ENCODE data around the gene ADGRL3. TPM values are rescaled to one million over a fixed set of nuclear protein-coding genes. Genes with fewer than 3 reads are reported as not detected.

Gene ADGRL3
- total and polyA plus RNA-seq, 2 donors (not counting 1 experiment from before 2014, with no cell fraction given) = not detected

GRCh38 chr4:61995717-61996340 lies 795.7 kb downstream of the ADGRL3 start:
- Histone ChIP-seq H2AFZ (ENCODE audit: insufficient read depth, low read depth, low read length, poor library complexity, severe bottlenecking) (no peak overlapping the region), H3K9ac (ENCODE audit: low read length) (no peak overlapping the region), H3K9me3 (ENCODE audit: control extremely low read depth in 1 of 3, control insufficient read depth in 2 of 3, insufficient read depth in 1 of 3, low read length in 2 of 3) (peaks cover 0 to 3% (median 3%) of the 10 kb centered on the region in 3 donors), H3K4me3 (ENCODE audit: control extremely low read depth in 1 of 5, extremely low read depth in 1 of 5, insufficient read depth in 1 of 5, low read depth in 2 of 5, low read length in 4 of 5) (no peak overlapping the region), H3K27ac (ENCODE audit: low read length in 2 of 2) (no peak overlapping the region), H3K36me3 (replicated peaks in 1 of 2; ENCODE audit: control extremely low read depth in 1 of 2, control insufficient read depth in 1 of 2, extremely low read depth in 1 of 2, insufficient read depth in 2 of 2, low read length in 1 of 2) (no peaks in the 10 kb centered on the region), H3K27me3 (replicated peaks in 1 of 4; ENCODE audit: control extremely low read depth in 1 of 4, control insufficient read depth in 3 of 4, insufficient read depth in 4 of 4, low read length in 3 of 4) (no peaks in the 10 kb centered on the region), H3K4me1 (ENCODE audit: control insufficient read depth in 2 of 2, insufficient read depth in 2 of 2, low read length in 2 of 2) (no peaks in the 10 kb centered on the region), H3K4me2 (replicated peaks; ENCODE audit: low read depth, low read length, poor library complexity, severe bottlenecking) (no peak overlapping the region), H3K79me2 (ENCODE audit: control insufficient read depth, insufficient read depth, low read length) (no peaks in the 10 kb centered on the region), H4K20me1 (ENCODE audit: control insufficient read depth, insufficient read depth, low read length, poor library complexity, severe bottlenecking) (no peaks in the 10 kb centered on the region)
- Mint-ChIP-seq H3K9me3 (ENCODE audit: insufficient read depth) (peaks cover 5% of the 10 kb centered on the region), H3K27ac (no peak overlapping the region), H3K4me1 (no peaks in the 10 kb centered on the region), H3K4me3 (no peak overlapping the region), H3K27me3 (no peaks in the 10 kb centered on the region)
- WGBS (ENCODE audit: insufficient coverage) = no CpG with 5 or more reads among the region's 2 CpGs
- ChIA-PET POLR2A (no interaction called here), CTCF (no interaction called here)
- TF ChIP-seq CTCF (IDR thresholded peaks at IDR 0.05) (no peak), EZH2 (IDR thresholded peaks at IDR 0.05; ENCODE audit: borderline replicate concordance, insufficient read depth, low read depth, low read length, poor library complexity, severe bottlenecking) (no peak)
- ATAC-seq (ENCODE audit: low read depth) (no peak), DNase-seq (no peak)
- intact Hi-C loops (cut with micrococcal nuclease) = no loop called here

- no peak for ATAC-seq (ENCODE audit: low read depth)
These were observed 796.8 kb downstream of the ADGRL3 start for GRCh38 chr4:61996943-61997342.

More at GRCh38 chr4:61996943-61997342, 796.8 kb downstream of the ADGRL3 start:
- H3K27me3 ChIP-seq (replicated peaks in 1 of 4; ENCODE audit: control extremely low read depth in 1 of 4, control insufficient read depth in 3 of 4, insufficient read depth in 4 of 4, low read length in 3 of 4) = no peaks in the 10 kb centered on the region
- H3K4me1 Mint-ChIP-seq = no peaks in the 10 kb centered on the region
- POLR2A ChIA-PET = no interaction called here
- H3K4me3 Mint-ChIP-seq = no peak overlapping the region
- H3K36me3 ChIP-seq (replicated peaks in 1 of 2; ENCODE audit: control extremely low read depth in 1 of 2, control insufficient read depth in 1 of 2, extremely low read depth in 1 of 2, insufficient read depth in 2 of 2, low read length in 1 of 2) = no peaks in the 10 kb centered on the region
- no peak overlapping the region for H3K27ac ChIP-seq (ENCODE audit: low read length in 2 of 2)
- no peak for TF ChIP-seq CTCF (IDR thresholded peaks at IDR 0.05)
- TF ChIP-seq EZH2 (IDR thresholded peaks at IDR 0.05; ENCODE audit: borderline replicate concordance, insufficient read depth, low read depth, low read length, poor library complexity, severe bottlenecking) = no peak
- no peak overlapping the region for H3K9ac ChIP-seq (ENCODE audit: low read length)
- H3K4me3 ChIP-seq (ENCODE audit: control extremely low read depth in 1 of 5, extremely low read depth in 1 of 5, insufficient read depth in 1 of 5, low read depth in 2 of 5, low read length in 4 of 5) = no peak overlapping the region
- H3K79me2 ChIP-seq (ENCODE audit: control insufficient read depth, insufficient read depth, low read length) = no peaks in the 10 kb centered on the region
- intact Hi-C loops (cut with micrococcal nuclease) = no loop called here
- no peaks in the 10 kb centered on the region for H4K20me1 ChIP-seq (ENCODE audit: control insufficient read depth, insufficient read depth, low read length, poor library complexity, severe bottlenecking)
- DNase-seq = no peak
- CTCF ChIA-PET = no interaction called here
- no peaks in the 10 kb centered on the region for H3K27me3 Mint-ChIP-seq
- no peak overlapping the region for H3K27ac Mint-ChIP-seq
- H3K4me1 ChIP-seq (ENCODE audit: control insufficient read depth in 2 of 2, insufficient read depth in 2 of 2, low read length in 2 of 2) = no peaks in the 10 kb centered on the region
- peaks cover 0 to 3% (median 3%) of the 10 kb centered on the region in 3 donors for H3K9me3 ChIP-seq (ENCODE audit: control extremely low read depth in 1 of 3, control insufficient read depth in 2 of 3, insufficient read depth in 1 of 3, low read length in 2 of 3)
- no peak overlapping the region for H3K4me2 ChIP-seq (replicated peaks; ENCODE audit: low read depth, low read length, poor library complexity, severe bottlenecking)
- peaks cover 6% of the 10 kb centered on the region for H3K9me3 Mint-ChIP-seq (ENCODE audit: insufficient read depth)
- H2AFZ ChIP-seq (ENCODE audit: insufficient read depth, low read depth, low read length, poor library complexity, severe bottlenecking) = no peak overlapping the region
- WGBS (ENCODE audit: insufficient coverage) = no CpG with 5 or more reads among the region's 1 CpG

Data from B cell (primary cell).